Hepatocyte (in vitro differentiated cells): ENCODE results near the gene ZNF281. TPM values are rescaled to one million over a fixed set of nuclear protein-coding genes. Genes with fewer than 3 reads are reported as not detected.

Experiments used
- DNase-seq: peaks from one replicate; pipeline ENCODE4 v3.0.0-alpha.2; 2016; ENCODE audit warnings: low spot score
- H2AFZ ChIP-seq: fragments of 200-600 bp; sonication (generic); 2 replicates; pipeline ENCODE4 v1.6.0; 2016; ENCODE audit warnings: antibody characterized with exemption, mild to moderate bottlenecking
- H3K27ac ChIP-seq: fragments of 200-600 bp; sonication (generic); 2 replicates; pipeline ENCODE4 v1.5.1; 2016; ENCODE audit warnings: mild to moderate bottlenecking
- H3K27me3 ChIP-seq: fragments of 200-600 bp; sonication (generic); 2 replicates; pipeline ENCODE4 v1.6.1; 2016
- H3K36me3 ChIP-seq: fragments of 200-600 bp; sonication (generic); replicated peaks from 2 replicates; pipeline ENCODE4 v1.5.1; 2016; ENCODE audit warnings: low read depth; ENCODE audit not compliant: insufficient read depth
- H3K4me1 ChIP-seq: fragments of 200-600 bp; sonication (generic); 2 replicates; pipeline ENCODE4 v1.5.1; 2016; ENCODE audit warnings: mild to moderate bottlenecking, moderate library complexity; ENCODE audit not compliant: insufficient read depth
- H3K4me2 ChIP-seq: fragments of 200-600 bp; sonication (generic); 2 replicates; pipeline ENCODE4 v1.6.0; 2016
- H3K4me3 ChIP-seq: fragments of 200-600 bp; sonication (generic); 2 replicates; pipeline ENCODE4 v1.5.1; 2016; ENCODE audit warnings: mild to moderate bottlenecking
- H3K79me2 ChIP-seq: fragments of 200-600 bp; sonication (generic); 2 replicates; pipeline ENCODE4 v1.6.0; 2017; ENCODE audit warnings: mild to moderate bottlenecking
- H3K9me2 ChIP-seq: fragments of 200-600 bp; sonication (generic); replicated peaks from 2 replicates; pipeline ENCODE4 v1.6.0; 2017; ENCODE audit warnings: mild to moderate bottlenecking; ENCODE audit not compliant: insufficient read depth
- H3K9me3 ChIP-seq: fragments of 200-600 bp; sonication (generic); 2 replicates; pipeline ENCODE4 v1.5.1; 2016; ENCODE audit warnings: low read depth, mild to moderate bottlenecking
- H4K20me1 ChIP-seq: fragments of 200-600 bp; sonication (generic); 2 replicates; pipeline ENCODE4 v1.6.0; 2016; ENCODE audit warnings: mild to moderate bottlenecking; ENCODE audit not compliant: insufficient read depth, poor library complexity, severe bottlenecking
- CTCF ChIP-seq: fragments of 200-600 bp; sonication (generic); IDR thresholded peaks from 2 replicates; pipeline ENCODE4 v1.5.1; 2016; ENCODE audit warnings: antibody characterized with exemption, mild to moderate bottlenecking; ENCODE audit not compliant: poor library complexity
- EZH2 ChIP-seq: fragments of 200-600 bp; sonication (generic); IDR thresholded peaks from 2 replicates; pipeline ENCODE4 v1.6.1; 2016; ENCODE audit warnings: antibody characterized with exemption, mild to moderate bottlenecking, borderline replicate concordance
- EZH2phosphoT487 ChIP-seq: fragments of 200-600 bp; sonication (generic); IDR thresholded peaks from one replicate; pipeline ENCODE4 v1.6.1; 2018; ENCODE audit warnings: antibody characterized with exemption, mild to moderate bottlenecking, low read depth, moderate library complexity; ENCODE audit not compliant: unreplicated experiment, severe bottlenecking
- WGBS: methylation state at CpG from one replicate; pipeline ENCODE4 v1.1.6; 2016; ENCODE audit warnings: low lambda C conversion rate; ENCODE audit errors: missing lambda C conversion rate; 5-methylcytosine and 5-hydroxymethylcytosine counted together
- polyA plus RNA-seq: library from polyadenylated mRNA; unstranded; fragments of >200 nt; fragmentation: Nextera tagmentation; extraction: Ambion mirVana; gene quantifications from 2 replicates; pipeline ENCODE4 v1.2.1, GENCODE V29; 2016
- total RNA-seq: library from RNA; depleted of rRNA; stranded (reverse); fragments of >200 nt; gene quantifications from 2 replicates; pipeline ENCODE4 v1.2.3, GENCODE V29; 2014

Gene ZNF281
- total and polyA plus RNA-seq, 2 experiments from 2014 or later: 19.2 to 26.6 TPM

GRCh38 chr1:200366577-200367253 is 43.1 kb downstream of the ZNF281 start:
- H2AFZ ChIP-seq: no peak overlapping the region
- no peaks in the 10 kb centered on the region for H3K27me3 ChIP-seq
- no peaks in the 10 kb centered on the region for H3K9me2 ChIP-seq
- H3K79me2 ChIP-seq: no peaks in the 10 kb centered on the region
- no peaks in the 10 kb centered on the region for H4K20me1 ChIP-seq
- no peak overlapping the region for H3K4me3 ChIP-seq
- H3K9me3 ChIP-seq: no peaks in the 10 kb centered on the region
- TF ChIP-seq EZH2phosphoT487 (no peak), EZH2 (no peak), CTCF (no peak)
- WGBS: 81% methylated on average over 5 of the region's 5 CpGs
- no peaks in the 10 kb centered on the region for H3K36me3 ChIP-seq
- DNase-seq: no peak
- H3K27ac ChIP-seq: no peak overlapping the region
- no peaks in the 10 kb centered on the region for H3K4me1 ChIP-seq
- H3K4me2 ChIP-seq: no peak overlapping the region

- Histone ChIP-seq H3K27ac (no peak overlapping the region), H2AFZ (no peak overlapping the region), H3K9me2 (no peaks in the 10 kb centered on the region), H3K4me3 (no peak overlapping the region), H3K36me3 (no peaks in the 10 kb centered on the region), H3K4me2 (no peak overlapping the region), H3K4me1 (no peaks in the 10 kb centered on the region), H4K20me1 (no peaks in the 10 kb centered on the region), H3K27me3 (no peaks in the 10 kb centered on the region), H3K9me3 (no peaks in the 10 kb centered on the region), H3K79me2 (no peaks in the 10 kb centered on the region)
- TF ChIP-seq CTCF (no peak), EZH2 (no peak), EZH2phosphoT487 (no peak)
- DNase-seq: no peak
- 93% methylated on average over 2 of the region's 2 CpGs for WGBS
These were observed 43.9 kb downstream of the ZNF281 start for GRCh38 chr1:200365897-200366426.

GRCh38 chr1:200364831-200365230 is 45.0 kb downstream of the ZNF281 start:
- Histone ChIP-seq H3K4me2 (no peak overlapping the region), H3K9me3 (no peaks in the 10 kb centered on the region), H3K4me3 (no peak overlapping the region), H3K79me2 (no peaks in the 10 kb centered on the region), H4K20me1 (no peaks in the 10 kb centered on the region), H2AFZ (no peak overlapping the region), H3K27me3 (no peaks in the 10 kb centered on the region), H3K9me2 (no peaks in the 10 kb centered on the region), H3K4me1 (no peaks in the 10 kb centered on the region), H3K27ac (no peak overlapping the region), H3K36me3 (no peaks in the 10 kb centered on the region)
- no peak for DNase-seq
- TF ChIP-seq EZH2: no peak
- no peak for TF ChIP-seq CTCF
- no peak for TF ChIP-seq EZH2phosphoT487
- WGBS: 48% methylated on average over 5 of the region's 5 CpGs
